GM23248 (cell line): ENCODE data around the gene UBAP2. TPM values are rescaled to one million over a fixed set of nuclear protein-coding genes. Genes with fewer than 3 reads are reported as not detected.

ENCODE experiments used
- DNase-seq: peaks from one replicate; pipeline ENCODE4 v3.0.0-alpha.2; 2015
- H2AFZ ChIP-seq: fragments of 200-600 bp; sonication (generic); 2 replicates; pipeline ENCODE4 v1.6.1; 2016; ENCODE audit warnings: antibody characterized with exemption
- H3F3A ChIP-seq: fragments of 200-600 bp; sonication (generic); 2 replicates; pipeline ENCODE4 v1.6.1; 2016; ENCODE audit warnings: mild to moderate bottlenecking, antibody characterized with exemption, mixed run types; ENCODE audit not compliant: insufficient read depth
- H3K27ac ChIP-seq: fragments of 200-600 bp; sonication (generic); 2 replicates; pipeline ENCODE4 v1.5.1; 2016; ENCODE audit warnings: mild to moderate bottlenecking
- H3K27me3 ChIP-seq: fragments of 200-600 bp; sonication (generic); replicated peaks from 2 replicates; pipeline ENCODE4 v1.6.1; 2016; ENCODE audit warnings: mild to moderate bottlenecking; ENCODE audit not compliant: insufficient read depth
- H3K36me3 ChIP-seq: fragments of 200-600 bp; sonication (generic); 2 replicates; pipeline ENCODE4 v1.6.1; 2016; ENCODE audit warnings: low read depth, mild to moderate bottlenecking
- H3K4me1 ChIP-seq: fragments of 200-600 bp; sonication (generic); 2 replicates; pipeline ENCODE4 v1.6.1; 2016; ENCODE audit warnings: mild to moderate bottlenecking; ENCODE audit not compliant: insufficient read depth
- H3K4me2 ChIP-seq: fragments of 200-600 bp; sonication (generic); one replicate; pipeline ENCODE4 v1.6.1; 2016; ENCODE audit warnings: mild to moderate bottlenecking; ENCODE audit not compliant: unreplicated experiment
- H3K4me3 ChIP-seq: fragments of 200-600 bp; sonication (generic); 2 replicates; pipeline ENCODE4 v1.5.1; 2016; ENCODE audit warnings: mild to moderate bottlenecking
- H3K79me2 ChIP-seq: fragments of 200-600 bp; sonication (generic); 2 replicates; pipeline ENCODE4 v1.6.1; 2016; ENCODE audit warnings: mild to moderate bottlenecking; ENCODE audit not compliant: insufficient read depth
- H3K9ac ChIP-seq: fragments of 200-600 bp; sonication (generic); 2 replicates; pipeline ENCODE4 v1.6.1; 2016; ENCODE audit warnings: mild to moderate bottlenecking
- H3K9me2 ChIP-seq: fragments of 200-600 bp; sonication (generic); 2 replicates; pipeline ENCODE4 v1.6.1; 2016; ENCODE audit warnings: mixed run types, mild to moderate bottlenecking, moderate library complexity; ENCODE audit not compliant: insufficient read depth
- H3K9me3 ChIP-seq: fragments of 200-600 bp; sonication (generic); one replicate; pipeline ENCODE4 v1.6.1; 2017; ENCODE audit warnings: low read depth
- H4K20me1 ChIP-seq: fragments of 200-600 bp; sonication (generic); 2 replicates; pipeline ENCODE4 v1.6.0; 2016; ENCODE audit not compliant: insufficient read depth
- EZH2 ChIP-seq: fragments of 200-600 bp; sonication (generic); IDR thresholded peaks from 2 replicates; pipeline ENCODE4 v1.6.1; 2018; ENCODE audit warnings: antibody characterized with exemption, mild to moderate bottlenecking; ENCODE audit not compliant: insufficient read depth, poor library complexity, severe bottlenecking
- EZH2phosphoT487 ChIP-seq: fragments of 200-600 bp; sonication (generic); IDR thresholded peaks from 2 replicates; pipeline ENCODE4 v1.6.1; 2018; ENCODE audit warnings: antibody characterized with exemption, moderate library complexity, mild to moderate bottlenecking, low read depth; ENCODE audit not compliant: insufficient read depth
- WGBS, 2 experiments: methylation state at CpG; one replicate each; pipeline ENCODE4 v1.1.6; 2015 to 2017; ENCODE audit warnings: low lambda C conversion rate in 2 of 2, low coverage in 1 of 2; ENCODE audit errors: missing lambda C conversion rate in 2 of 2; 5-methylcytosine and 5-hydroxymethylcytosine counted together
- in situ Hi-C: fragments of 300-500 bp; cut with MboI; formaldehyde crosslinking; loops from 2 replicates; pipeline ENCODE4 v1.15.0; 2020
- polyA plus RNA-seq: library from polyadenylated mRNA; unstranded; fragments of >200 nt; fragmentation: Nextera tagmentation; extraction: Ambion mirVana; gene quantifications from 2 replicates; pipeline ENCODE4 v1.2.1, GENCODE V29; 2016
- total RNA-seq: library from RNA; depleted of rRNA; stranded (reverse); fragments of >200 nt; shearing (Covaris generic); gene quantifications from 2 replicates; pipeline ENCODE4 v1.2.3, GENCODE V29; 2014

The UBAP2 gene
- total and polyA plus RNA-seq, 2 experiments from 2014 or later: 13.0 to 13.9 TPM

- H3K36me3 ChIP-seq: peaks cover 24% of the 10 kb centered on the region; the same call in 1 of the 2 replicates
- H3K4me2 ChIP-seq: no peak overlapping the region
- H3K9ac ChIP-seq: no peak overlapping the region
- WGBS, 2 experiments: 91 to 92% methylated on average over 15 of the region's 15 CpGs
- no peaks in the 10 kb centered on the region for H3K9me3 ChIP-seq
- in situ Hi-C loops: no loop called here
- H3K4me3 ChIP-seq: no peak overlapping the region
- TF ChIP-seq EZH2: no peak
- TF ChIP-seq EZH2phosphoT487: no peak
- no peaks in the 10 kb centered on the region for H3K4me1 ChIP-seq
- no peaks in the 10 kb centered on the region for H3K27me3 ChIP-seq
- DNase-seq: no peak
- no peak overlapping the region for H2AFZ ChIP-seq
- H3K79me2 ChIP-seq: peaks cover 13% of the 10 kb centered on the region
- no peak overlapping the region for H3K27ac ChIP-seq
- no peaks in the 10 kb centered on the region for H4K20me1 ChIP-seq
- peaks cover 19% of the 10 kb centered on the region; the same call in 1 of the 2 replicates for H3F3A ChIP-seq
- H3K9me2 ChIP-seq: no peaks in the 10 kb centered on the region
Measured at GRCh38 chr9:33927694-33928093, 121.0 kb downstream of the UBAP2 start.

- TF ChIP-seq EZH2 (no peak), EZH2phosphoT487 (no peak)
- Histone ChIP-seq H3F3A (peaks cover 26% of the 10 kb centered on the region; the same call in 1 of the 2 replicates), H3K36me3 (peaks cover 25% of the 10 kb centered on the region; the same call in 1 of the 2 replicates), H3K79me2 (peaks cover 18% of the 10 kb centered on the region), H3K9ac (no peak overlapping the region), H3K4me3 (no peak overlapping the region), H4K20me1 (no peaks in the 10 kb centered on the region), H3K27ac (no peak overlapping the region), H3K9me3 (no peaks in the 10 kb centered on the region), H3K4me1 (no peaks in the 10 kb centered on the region), H2AFZ (no peak overlapping the region), H3K27me3 (no peaks in the 10 kb centered on the region), H3K4me2 (no peak overlapping the region), H3K9me2 (no peaks in the 10 kb centered on the region)
- in situ Hi-C loops: no loop called here
- WGBS, 2 experiments: 89 to 93% methylated on average over 17 of the region's 17 CpGs
- no peak for DNase-seq
Measured at GRCh38 chr9:33926746-33927485, 121.8 kb downstream of the UBAP2 start.

GRCh38 chr9:33924978-33925797 is 123.5 kb downstream of the UBAP2 start:
- in situ Hi-C loops: no loop called here
- Histone ChIP-seq H4K20me1 (no peaks in the 10 kb centered on the region), H3K79me2 (peaks cover 23% of the 10 kb centered on the region), H3K27ac (no peak overlapping the region), H3K9me3 (no peaks in the 10 kb centered on the region), H3K36me3 (peaks cover 34% of the 10 kb centered on the region; the same call in 1 of the 2 replicates), H3K9me2 (no peaks in the 10 kb centered on the region), H3K4me2 (no peak overlapping the region), H3K27me3 (no peaks in the 10 kb centered on the region), H3K4me1 (no peaks in the 10 kb centered on the region), H2AFZ (no peak overlapping the region), H3K9ac (no peak overlapping the region), H3F3A (peaks cover 42% of the 10 kb centered on the region; the same call in 1 of the 2 replicates), H3K4me3 (no peak overlapping the region)
- TF ChIP-seq EZH2phosphoT487 (no peak), EZH2 (no peak)
- 51 to 54% methylated on average over 17 of the region's 17 CpGs for WGBS, 2 experiments
- DNase-seq: peak; percentile 77

GRCh38 chr9:33923998-33924701 is 124.5 kb downstream of the UBAP2 start:
- Histone ChIP-seq H2AFZ (no peak overlapping the region), H3K36me3 (peaks cover 39% of the 10 kb centered on the region; the same call in 1 of the 2 replicates), H3K9me2 (no peaks in the 10 kb centered on the region), H4K20me1 (no peaks in the 10 kb centered on the region), H3F3A (peaks cover 52% of the 10 kb centered on the region), H3K79me2 (peaks cover 20% of the 10 kb centered on the region; the same call in 1 of the 2 replicates), H3K4me1 (no peaks in the 10 kb centered on the region), H3K9ac (no peak overlapping the region), H3K27me3 (no peaks in the 10 kb centered on the region), H3K27ac (no peak overlapping the region), H3K9me3 (no peaks in the 10 kb centered on the region), H3K4me3 (no peak overlapping the region), H3K4me2 (no peak overlapping the region)
- WGBS, 2 experiments: 72 to 73% methylated on average over 14 of the region's 14 CpGs
- in situ Hi-C loops: no loop called here
- DNase-seq: no peak
- no peak for TF ChIP-seq EZH2
- TF ChIP-seq EZH2phosphoT487: no peak
